Endothelial cell of umbilical vein (primary cell): Measurements from ENCODE around the gene CCNK.

ENCODE experiments used
- MYC ChIP-seq: IDR thresholded peaks from one replicate; pipeline ENCODE4 v1.6.1; 2011; ENCODE audit warnings: mild to moderate bottlenecking, low read depth, low read length
- POLR2A ChIP-seq: IDR thresholded peaks from 2 replicates; pipeline ENCODE4 v1.6.1; 2012; ENCODE audit warnings: low read depth, mild to moderate bottlenecking, control low read depth, low read length
- TF ChIP-seq, protein P1 (sequence below), 2 donors: IDR thresholded peaks; 1 replicate in 1 of 2; 2 replicates in 1 of 2; pipeline ENCODE4 v1.5.1; 2011; ENCODE audit warnings: low read length in 2 of 2, mild to moderate bottlenecking in 2 of 2, moderate library complexity in 2 of 2, control low read depth in 1 of 2, inconsistent platforms in 1 of 2, low read depth in 1 of 2; ENCODE audit not compliant: insufficient read depth in 1 of 2; ENCODE audit errors: extremely low read depth in 1 of 2

DNA sequence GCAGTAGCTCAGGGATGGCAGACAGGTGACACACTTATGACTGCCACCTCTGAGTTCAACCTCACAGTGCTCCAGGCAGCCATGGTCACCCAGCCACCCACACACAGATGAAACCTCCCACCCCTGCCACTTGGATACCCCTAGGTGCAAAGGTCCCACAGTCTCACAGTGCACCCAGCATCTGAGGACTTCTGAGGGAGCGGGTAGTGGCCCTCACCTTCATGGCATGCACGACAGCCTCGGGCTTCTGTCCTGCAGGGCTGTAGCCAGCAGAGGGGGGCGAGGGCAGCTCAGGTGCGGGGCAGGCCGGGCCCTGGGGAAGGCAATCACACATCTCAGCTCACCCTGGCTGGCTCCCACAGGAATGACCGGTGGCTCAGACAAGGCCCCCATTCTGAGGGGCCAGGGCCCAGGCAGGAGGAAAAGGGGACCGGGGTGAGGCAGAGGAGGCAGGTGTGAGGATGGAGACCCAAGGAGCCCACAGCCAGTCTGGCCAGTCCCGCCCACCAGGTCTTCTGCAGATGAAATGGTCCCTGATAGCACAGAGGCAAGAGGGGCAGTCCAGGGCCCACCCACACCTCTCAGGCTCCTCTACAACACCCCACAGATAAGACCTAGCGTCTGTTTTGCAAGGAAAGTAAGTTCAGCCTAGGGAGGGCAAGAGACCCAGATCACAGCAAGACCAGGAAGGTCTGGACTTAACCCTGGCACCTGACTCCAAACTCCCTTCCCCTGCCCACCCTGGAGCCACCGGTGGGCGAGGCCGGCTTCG lies 35.8 kb downstream of the CCNK start:
- TF ChIP-seq, protein P1, sequence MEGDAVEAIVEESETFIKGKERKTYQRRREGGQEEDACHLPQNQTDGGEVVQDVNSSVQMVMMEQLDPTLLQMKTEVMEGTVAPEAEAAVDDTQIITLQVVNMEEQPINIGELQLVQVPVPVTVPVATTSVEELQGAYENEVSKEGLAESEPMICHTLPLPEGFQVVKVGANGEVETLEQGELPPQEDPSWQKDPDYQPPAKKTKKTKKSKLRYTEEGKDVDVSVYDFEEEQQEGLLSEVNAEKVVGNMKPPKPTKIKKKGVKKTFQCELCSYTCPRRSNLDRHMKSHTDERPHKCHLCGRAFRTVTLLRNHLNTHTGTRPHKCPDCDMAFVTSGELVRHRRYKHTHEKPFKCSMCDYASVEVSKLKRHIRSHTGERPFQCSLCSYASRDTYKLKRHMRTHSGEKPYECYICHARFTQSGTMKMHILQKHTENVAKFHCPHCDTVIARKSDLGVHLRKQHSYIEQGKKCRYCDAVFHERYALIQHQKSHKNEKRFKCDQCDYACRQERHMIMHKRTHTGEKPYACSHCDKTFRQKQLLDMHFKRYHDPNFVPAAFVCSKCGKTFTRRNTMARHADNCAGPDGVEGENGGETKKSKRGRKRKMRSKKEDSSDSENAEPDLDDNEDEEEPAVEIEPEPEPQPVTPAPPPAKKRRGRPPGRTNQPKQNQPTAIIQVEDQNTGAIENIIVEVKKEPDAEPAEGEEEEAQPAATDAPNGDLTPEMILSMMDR (IDR thresholded peaks at IDR 0.05; ENCODE audit: extremely low read depth in 1 of 2, insufficient read depth in 1 of 2, low read depth in 1 of 2, low read length in 2 of 2) = no peak
- no peak for TF ChIP-seq POLR2A
- TF ChIP-seq MYC = no peak
